GM23338 (cell line): Measurements from ENCODE around the gene BICD2. TPM values are rescaled to one million over a fixed set of nuclear protein-coding genes. Genes with fewer than 3 reads are reported as not detected.
A peak's percentile ranks its signal among the peaks of the same experiment; 100 is the strongest.

Experiments
- CREB1 ChIP-seq: fragments of 250-450 bp; sonication (Bioruptor Pico); IDR thresholded peaks from 2 replicates; pipeline ENCODE4 v1.5.0; 2020; ENCODE audit warnings: low read depth, mild to moderate bottlenecking, moderate library complexity
- EZH2 ChIP-seq: fragments of 200-600 bp; sonication (generic); IDR thresholded peaks from one replicate; pipeline ENCODE4 v1.8.0; 2017; ENCODE audit warnings: antibody characterized with exemption, mild to moderate bottlenecking, low read depth; ENCODE audit not compliant: unreplicated experiment
- EZH2phosphoT487 ChIP-seq: fragments of 200-600 bp; sonication (generic); IDR thresholded peaks from one replicate; pipeline ENCODE4 v1.8.1; 2018; ENCODE audit warnings: antibody characterized with exemption; ENCODE audit not compliant: unreplicated experiment
- NANOG ChIP-seq: IDR thresholded peaks from 2 replicates; pipeline ENCODE4 v1.6.1; 2016; ENCODE audit warnings: antibody characterized with exemption, borderline replicate concordance
- POLR2AphosphoS5 ChIP-seq: IDR thresholded peaks from 2 replicates; pipeline ENCODE4 v1.6.1; 2016; ENCODE audit warnings: antibody characterized with exemption, low read depth
- REST ChIP-seq: IDR thresholded peaks from one replicate; pipeline ENCODE4 v1.6.1; 2018; ENCODE audit warnings: antibody characterized with exemption; ENCODE audit not compliant: unreplicated experiment
- STAT1 ChIP-seq: IDR thresholded peaks from one replicate; pipeline ENCODE4 v1.6.1; 2016; ENCODE audit warnings: antibody characterized with exemption; ENCODE audit not compliant: unreplicated experiment
- ZNF331 ChIP-seq: fragments of 250-450 bp; sonication (Bioruptor Pico); IDR thresholded peaks from 2 replicates; pipeline ENCODE4 v1.5.0; 2020; ENCODE audit warnings: low read depth, mild to moderate bottlenecking, moderate library complexity
- polyA plus RNA-seq: library from polyadenylated mRNA; unstranded; fragments of >200 nt; fragmentation: Nextera tagmentation; extraction: Ambion mirVana; gene quantifications from 2 replicates; pipeline ENCODE4 v1.2.1, GENCODE V29; 2016
- total RNA-seq: library from RNA; depleted of rRNA; stranded (reverse); fragments of >200 nt; shearing (Covaris generic); gene quantifications from 2 replicates; pipeline ENCODE4 v1.2.3, GENCODE V29; 2014
- TF ChIP-seq, protein P1 (sequence below): IDR thresholded peaks from 2 replicates; pipeline ENCODE4 v1.6.1; 2016; ENCODE audit warnings: antibody characterized with exemption
- TF ChIP-seq, protein P2 (sequence below), 2 experiments: fragments of 200-600 bp in 1 of 2; sonication (generic) in 1 of 2; conservative IDR thresholded peaks; 2 replicates each; pipeline versions ENCODE4 v1.5.1 to v1.6.1; 2016 to 2017; ENCODE audit warnings: antibody characterized with exemption in 2 of 2, low read depth in 2 of 2, mild to moderate bottlenecking in 2 of 2, moderate library complexity in 1 of 2

Gene BICD2
- total and polyA plus RNA-seq, 2 experiments from 2014 or later = 8.7 to 34.3 TPM

- TF ChIP-seq ZNF331 (CRISPR knock-in tag) (no peak), CREB1 (CRISPR knock-in tag) (no peak), POLR2AphosphoS5 (0 out of 2 replicates have a peak, but pooled peaks have one; percentile 4), NANOG (no peak), EZH2 (peak; percentile 32), STAT1 (no peak), REST (no peak), EZH2phosphoT487 (no peak)
- TF ChIP-seq, protein P1, sequence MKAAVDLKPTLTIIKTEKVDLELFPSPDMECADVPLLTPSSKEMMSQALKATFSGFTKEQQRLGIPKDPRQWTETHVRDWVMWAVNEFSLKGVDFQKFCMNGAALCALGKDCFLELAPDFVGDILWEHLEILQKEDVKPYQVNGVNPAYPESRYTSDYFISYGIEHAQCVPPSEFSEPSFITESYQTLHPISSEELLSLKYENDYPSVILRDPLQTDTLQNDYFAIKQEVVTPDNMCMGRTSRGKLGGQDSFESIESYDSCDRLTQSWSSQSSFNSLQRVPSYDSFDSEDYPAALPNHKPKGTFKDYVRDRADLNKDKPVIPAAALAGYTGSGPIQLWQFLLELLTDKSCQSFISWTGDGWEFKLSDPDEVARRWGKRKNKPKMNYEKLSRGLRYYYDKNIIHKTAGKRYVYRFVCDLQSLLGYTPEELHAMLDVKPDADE = no peak
- TF ChIP-seq, protein P2, sequence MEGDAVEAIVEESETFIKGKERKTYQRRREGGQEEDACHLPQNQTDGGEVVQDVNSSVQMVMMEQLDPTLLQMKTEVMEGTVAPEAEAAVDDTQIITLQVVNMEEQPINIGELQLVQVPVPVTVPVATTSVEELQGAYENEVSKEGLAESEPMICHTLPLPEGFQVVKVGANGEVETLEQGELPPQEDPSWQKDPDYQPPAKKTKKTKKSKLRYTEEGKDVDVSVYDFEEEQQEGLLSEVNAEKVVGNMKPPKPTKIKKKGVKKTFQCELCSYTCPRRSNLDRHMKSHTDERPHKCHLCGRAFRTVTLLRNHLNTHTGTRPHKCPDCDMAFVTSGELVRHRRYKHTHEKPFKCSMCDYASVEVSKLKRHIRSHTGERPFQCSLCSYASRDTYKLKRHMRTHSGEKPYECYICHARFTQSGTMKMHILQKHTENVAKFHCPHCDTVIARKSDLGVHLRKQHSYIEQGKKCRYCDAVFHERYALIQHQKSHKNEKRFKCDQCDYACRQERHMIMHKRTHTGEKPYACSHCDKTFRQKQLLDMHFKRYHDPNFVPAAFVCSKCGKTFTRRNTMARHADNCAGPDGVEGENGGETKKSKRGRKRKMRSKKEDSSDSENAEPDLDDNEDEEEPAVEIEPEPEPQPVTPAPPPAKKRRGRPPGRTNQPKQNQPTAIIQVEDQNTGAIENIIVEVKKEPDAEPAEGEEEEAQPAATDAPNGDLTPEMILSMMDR (conservative IDR thresholded peaks at IDR 0.05; ENCODE audit: low read depth in 2 of 2) = peak; percentile 21 to 71
Measured at GRCh38 chr9:92808726-92809451, 44.3 kb upstream of the BICD2 start (continued).
